Activated naive CD4-positive, alpha-beta T cell treated with anti-CD3 and anti-CD28 coated beads, Interleukin-2, amount 50 U/mL, for 16 hours (primary cell): Measurements from ENCODE around the gene DRG2.

ENCODE experiments used
- DNase-seq: peaks from one replicate; pipeline ENCODE4 v3.0.0-alpha.2; 2020

Gene DRG2

GRCh38 chr17:18087610-18088491 is at the start of gene DRG2:
DRG2 (plus strand) TSS chr17:18087948; CDS start chr17:18088024, 76 bp downstream.
- DNase-seq = peak; percentile 88

- peak; percentile 16 for DNase-seq
Observed at GRCh38 chr17:18038149-18038850, 49.4 kb upstream of the DRG2 start.

GRCh38 chr17:18038861-18039534 is 48.8 kb upstream of the DRG2 start, which contains the start of the genes ATPAF2 and GID4:
ATPAF2 (minus strand) TSS chr17:18039168; CDS start chr17:18039013, 155 bp downstream.
GID4 (plus strand) TSS chr17:18039408; CDS start chr17:18039465, 57 bp downstream.
- DNase-seq = peak; percentile 100

GRCh38 chr17:18039535-18040260 is 48.0 kb upstream of the DRG2 start:
- DNase-seq = no peak

- DNase-seq = no peak
Observed at GRCh38 chr17:18040261-18040858, 47.4 kb upstream of the DRG2 start.

GRCh38 chr17:18041776-18042175 is 46.0 kb upstream of the DRG2 start:
- no peak for DNase-seq

GRCh38 chr17:18042983-18043382 is 44.8 kb upstream of the DRG2 start:
- DNase-seq = no peak

GRCh38 chr17:18043491-18043890 is 44.3 kb upstream of the DRG2 start:
- no peak for DNase-seq

GRCh38 chr17:18044609-18045008 is 43.1 kb upstream of the DRG2 start:
- no peak for DNase-seq

- DNase-seq = no peak
Observed at GRCh38 chr17:18045691-18046350, 41.9 kb upstream of the DRG2 start.

GRCh38 chr17:18055597-18055996 is 32.2 kb upstream of the DRG2 start:
- no peak for DNase-seq

- DNase-seq = no peak
Observed at GRCh38 chr17:18056214-18056613, 31.5 kb upstream of the DRG2 start.

- no peak for DNase-seq
Observed at GRCh38 chr17:18059283-18059682, 28.5 kb upstream of the DRG2 start.

- DNase-seq = no peak
Observed at GRCh38 chr17:18064053-18064452, 23.7 kb upstream of the DRG2 start.

GRCh38 chr17:18065546-18065945 is 22.2 kb upstream of the DRG2 start:
- DNase-seq = no peak

GRCh38 chr17:18066866-18067265 is 20.9 kb upstream of the DRG2 start:
- no peak for DNase-seq

- no peak for DNase-seq
Observed at GRCh38 chr17:18069101-18069500, 18.6 kb upstream of the DRG2 start.

- DNase-seq = no peak
Observed at GRCh38 chr17:18070861-18071340, 16.8 kb upstream of the DRG2 start.

GRCh38 chr17:18071751-18072150 is 16.0 kb upstream of the DRG2 start:
- no peak for DNase-seq

- DNase-seq = no peak
Observed at GRCh38 chr17:18074566-18075272, 13.0 kb upstream of the DRG2 start.

GRCh38 chr17:18076936-18077335 is 10.8 kb upstream of the DRG2 start:
- no peak for DNase-seq
